ENCODE results near the gene APOL5. TPM values are rescaled to one million over a fixed set of nuclear protein-coding genes. Genes with fewer than 3 reads are reported as not detected.

The APOL5 gene
- total RNA-seq, 4 donors from 2014 or later, result 0.42 TPM; not detected in 3

DNA sequence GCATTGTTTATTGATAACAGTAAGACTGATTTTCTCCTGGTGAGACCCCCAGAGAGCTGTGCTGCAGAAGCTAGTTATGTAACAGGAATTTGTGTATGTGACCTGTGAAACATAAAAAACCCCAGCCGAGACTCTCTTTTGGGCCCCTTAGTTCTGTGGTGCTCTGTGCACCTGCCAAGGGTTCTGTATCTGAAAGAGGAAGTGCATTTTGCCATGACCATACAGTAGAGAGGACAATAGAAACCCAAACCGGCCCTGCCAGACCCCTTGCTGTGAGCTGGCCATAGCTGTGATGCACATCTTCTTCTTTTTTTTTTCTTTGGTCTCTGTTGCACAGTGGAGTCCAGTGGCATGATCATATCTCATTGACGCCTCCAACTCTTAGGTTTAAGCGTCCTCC, 31.4 kb upstream of the APOL5 start:
- Histone ChIP-seq H3K27ac (no peak overlapping the region), H3K36me3 (no peaks in the 10 kb centered on the region), H3K4me1 (no peaks in the 10 kb centered on the region), H3K27me3 (no peaks in the 10 kb centered on the region), H3K4me3 (no peak overlapping the region), H3K9me3 (no peaks in the 10 kb centered on the region)
- DNase-seq (ENCODE audit: low spot score in 2 of 2), result no peak
- TF ChIP-seq EP300 (IDR thresholded peaks at IDR 0.05), result no peak
- no peak for TF ChIP-seq POLR2AphosphoS5 (IDR thresholded peaks at IDR 0.05)
- TF ChIP-seq, protein P1, sequence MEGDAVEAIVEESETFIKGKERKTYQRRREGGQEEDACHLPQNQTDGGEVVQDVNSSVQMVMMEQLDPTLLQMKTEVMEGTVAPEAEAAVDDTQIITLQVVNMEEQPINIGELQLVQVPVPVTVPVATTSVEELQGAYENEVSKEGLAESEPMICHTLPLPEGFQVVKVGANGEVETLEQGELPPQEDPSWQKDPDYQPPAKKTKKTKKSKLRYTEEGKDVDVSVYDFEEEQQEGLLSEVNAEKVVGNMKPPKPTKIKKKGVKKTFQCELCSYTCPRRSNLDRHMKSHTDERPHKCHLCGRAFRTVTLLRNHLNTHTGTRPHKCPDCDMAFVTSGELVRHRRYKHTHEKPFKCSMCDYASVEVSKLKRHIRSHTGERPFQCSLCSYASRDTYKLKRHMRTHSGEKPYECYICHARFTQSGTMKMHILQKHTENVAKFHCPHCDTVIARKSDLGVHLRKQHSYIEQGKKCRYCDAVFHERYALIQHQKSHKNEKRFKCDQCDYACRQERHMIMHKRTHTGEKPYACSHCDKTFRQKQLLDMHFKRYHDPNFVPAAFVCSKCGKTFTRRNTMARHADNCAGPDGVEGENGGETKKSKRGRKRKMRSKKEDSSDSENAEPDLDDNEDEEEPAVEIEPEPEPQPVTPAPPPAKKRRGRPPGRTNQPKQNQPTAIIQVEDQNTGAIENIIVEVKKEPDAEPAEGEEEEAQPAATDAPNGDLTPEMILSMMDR (IDR thresholded peaks at IDR 0.05), result no peak
- no peak for TF ChIP-seq POLR2A (IDR thresholded peaks at IDR 0.05)
- WGBS, result 79% methylated on average over 4 of the region's 4 CpGs

DNA sequence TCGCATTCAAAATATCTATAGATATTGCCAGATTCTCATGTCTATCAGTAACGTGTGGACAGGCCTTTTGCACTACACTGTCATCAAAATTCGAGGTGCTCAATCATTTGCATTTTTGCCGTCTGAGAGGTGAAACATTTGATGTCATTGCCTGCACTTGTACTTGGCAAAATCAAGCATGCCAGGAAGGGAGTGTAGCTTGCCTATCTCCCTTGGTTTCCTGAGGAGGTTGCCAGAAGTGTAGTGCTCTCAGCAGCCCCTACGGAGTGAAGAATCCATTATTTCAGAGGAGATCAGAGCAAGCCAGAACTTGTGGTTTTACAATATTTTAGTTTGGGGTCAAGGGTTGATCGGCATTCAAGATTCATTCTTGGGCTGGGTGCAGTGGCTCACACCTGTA, 30.2 kb upstream of the APOL5 start:
- H3K36me3 ChIP-seq, result no peaks in the 10 kb centered on the region
- H3K27me3 ChIP-seq, result no peaks in the 10 kb centered on the region
- H3K27ac ChIP-seq, result no peak overlapping the region
- no peaks in the 10 kb centered on the region for H3K9me3 ChIP-seq
- 71% methylated on average over 6 of the region's 6 CpGs for WGBS
- H3K4me3 ChIP-seq, result no peak overlapping the region
- TF ChIP-seq POLR2A (IDR thresholded peaks at IDR 0.05), result no peak
- TF ChIP-seq EP300 (IDR thresholded peaks at IDR 0.05), result no peak
- no peak for TF ChIP-seq POLR2AphosphoS5 (IDR thresholded peaks at IDR 0.05)
- TF ChIP-seq, protein P1 (IDR thresholded peaks at IDR 0.05), result no peak
- no peaks in the 10 kb centered on the region for H3K4me1 ChIP-seq
- no peak for DNase-seq (ENCODE audit: low spot score in 2 of 2)

DNA sequence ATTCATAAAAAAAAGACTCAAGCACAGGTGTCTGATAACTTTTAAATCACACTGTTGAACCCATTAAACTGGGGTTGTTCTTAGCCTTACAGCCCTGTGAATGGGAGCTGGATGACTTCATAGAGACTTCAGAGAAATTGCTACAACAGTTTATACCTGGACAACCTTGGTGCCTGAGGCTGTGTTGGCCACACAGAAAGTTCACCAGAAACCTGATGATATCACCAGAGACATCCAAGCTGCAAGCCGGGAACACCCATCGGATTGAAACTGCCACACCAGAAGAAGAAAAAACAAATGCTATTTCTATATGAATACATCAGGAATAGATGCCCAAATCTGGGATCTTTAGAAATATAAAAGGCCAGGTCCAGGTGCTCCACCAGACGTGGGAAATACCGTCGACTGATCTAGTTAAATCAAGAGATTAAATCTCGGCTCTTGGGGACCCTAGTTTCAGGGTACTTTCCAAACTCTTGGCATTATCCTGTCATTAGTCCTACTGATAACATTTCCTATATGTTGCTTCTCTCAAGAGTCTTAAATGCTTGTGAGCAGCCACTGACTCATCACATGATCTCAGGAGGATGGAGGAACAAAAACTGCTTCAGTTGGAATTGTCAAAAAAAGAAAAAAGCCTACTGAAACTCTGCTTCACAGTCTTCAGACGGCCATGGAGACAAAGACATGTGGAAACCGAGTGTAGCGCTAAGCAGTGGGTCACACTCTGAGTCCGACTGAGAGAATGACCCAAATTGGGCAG, 28.6 kb upstream of the APOL5 start:
- WGBS, result 71% methylated on average over 10 of the region's 10 CpGs
- Histone ChIP-seq H3K36me3 (no peaks in the 10 kb centered on the region), H3K27ac (no peak overlapping the region), H3K4me3 (no peak overlapping the region), H3K9me3 (no peaks in the 10 kb centered on the region), H3K27me3 (no peaks in the 10 kb centered on the region), H3K4me1 (no peaks in the 10 kb centered on the region)
- TF ChIP-seq EP300 (IDR thresholded peaks at IDR 0.05) (no peak), POLR2AphosphoS5 (IDR thresholded peaks at IDR 0.05) (no peak), POLR2A (IDR thresholded peaks at IDR 0.05) (no peak)
- TF ChIP-seq, protein P1 (IDR thresholded peaks at IDR 0.05), result no peak
- no peak for DNase-seq (ENCODE audit: low spot score in 2 of 2)

DNA sequence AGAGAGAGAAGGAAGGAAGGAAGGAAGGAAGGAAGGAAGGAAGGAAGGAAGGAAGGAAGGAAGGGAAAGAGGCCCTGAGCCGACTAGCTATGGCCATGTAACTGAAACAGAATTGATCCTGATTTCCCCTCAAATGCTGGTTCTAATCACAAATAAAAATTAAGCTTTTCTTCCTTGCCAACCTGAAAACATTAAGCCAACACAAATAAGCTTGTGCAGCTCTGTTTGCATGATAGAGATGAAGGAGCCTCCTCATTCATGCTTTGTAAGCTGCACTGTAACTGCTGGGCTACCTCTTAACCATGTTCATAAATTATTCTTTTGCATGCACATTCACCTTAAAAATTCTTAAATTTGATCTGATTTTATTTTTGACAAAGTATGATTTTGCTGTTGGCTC, 27.7 kb upstream of the APOL5 start:
- H3K27me3 ChIP-seq, result no peaks in the 10 kb centered on the region
- no peak overlapping the region for H3K4me3 ChIP-seq
- no peaks in the 10 kb centered on the region for H3K4me1 ChIP-seq
- H3K27ac ChIP-seq, result no peak overlapping the region
- WGBS, result 80% methylated on average over 1 of the region's 1 CpG
- no peak for DNase-seq (ENCODE audit: low spot score in 2 of 2)
- TF ChIP-seq, protein P1 (IDR thresholded peaks at IDR 0.05), result no peak
- TF ChIP-seq POLR2AphosphoS5 (IDR thresholded peaks at IDR 0.05) (no peak), EP300 (IDR thresholded peaks at IDR 0.05) (no peak), POLR2A (IDR thresholded peaks at IDR 0.05) (no peak)
- H3K36me3 ChIP-seq, result no peaks in the 10 kb centered on the region
- no peaks in the 10 kb centered on the region for H3K9me3 ChIP-seq

DNA sequence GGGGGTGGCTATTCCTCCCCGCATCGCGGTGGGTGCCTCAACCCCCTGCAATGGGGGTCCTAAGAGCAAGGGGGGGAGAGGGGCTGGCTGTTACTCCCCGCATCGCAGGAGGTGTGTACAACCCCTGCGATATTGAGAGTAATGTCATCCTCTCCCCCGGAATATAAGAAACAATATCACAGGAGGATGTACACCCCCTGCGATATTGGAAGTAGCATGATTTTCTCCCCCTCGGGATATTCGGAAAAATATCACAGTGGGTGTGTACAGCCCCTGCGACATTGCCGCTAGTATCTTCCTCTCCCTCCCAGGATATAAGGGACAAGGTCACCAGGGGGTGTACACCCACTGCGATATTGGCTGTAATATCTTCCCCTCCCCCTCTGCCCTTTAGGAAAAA, 22.5 kb upstream of the APOL5 start:
- Histone ChIP-seq H3K9me3 (no peaks in the 10 kb centered on the region), H3K4me1 (no peaks in the 10 kb centered on the region), H3K27ac (no peak overlapping the region), H3K27me3 (no peaks in the 10 kb centered on the region), H3K4me3 (no peak overlapping the region), H3K36me3 (no peaks in the 10 kb centered on the region)
- DNase-seq (ENCODE audit: low spot score in 2 of 2), result no peak
- WGBS, result 88% methylated on average over 13 of the region's 13 CpGs
- no peak for TF ChIP-seq POLR2A (IDR thresholded peaks at IDR 0.05)

All from suprapubic skin (tissue), 4 donors.